Measurements from ENCODE around the gene FOXD2.

FOXD2 gene

GRCh38 chr1:47417170-47418044, 20.4 kb upstream of the FOXD2 start:
- DNase-seq = no peak

GRCh38 chr1:47418122-47418521, 19.7 kb upstream of the FOXD2 start:
- DNase-seq = no peak

GRCh38 chr1:47418681-47419325, 19.0 kb upstream of the FOXD2 start:
- DNase-seq = no peak

- DNase-seq = no peak
Observed at GRCh38 chr1:47420547-47420946, 17.3 kb upstream of the FOXD2 start.

GRCh38 chr1:47423872-47424271, 14.0 kb upstream of the FOXD2 start:
- no peak for DNase-seq

GRCh38 chr1:47424336-47424982, 13.4 kb upstream of the FOXD2 start:
- DNase-seq = no peak

- no peak for DNase-seq
Observed at GRCh38 chr1:47431534-47431933, 6.3 kb upstream of the FOXD2 start.

- DNase-seq = no peak
Observed at GRCh38 chr1:47432071-47433036, 5.5 kb upstream of the FOXD2 start.

GRCh38 chr1:47433037-47433421, 4.8 kb upstream of the FOXD2 start:
- DNase-seq = no peak

- no peak for DNase-seq
Observed at GRCh38 chr1:47433477-47434050, 4.3 kb upstream of the FOXD2 start.

- no peak for DNase-seq
Observed at GRCh38 chr1:47434051-47434842, 3.6 kb upstream of the FOXD2 start.

GRCh38 chr1:47435506-47436303, 2.1 kb upstream of the FOXD2 start:
- no peak for DNase-seq

- peak; percentile 41 for DNase-seq
Observed at GRCh38 chr1:47436304-47436978, 1.4 kb upstream of the FOXD2 start.

- no peak for DNase-seq
Observed at GRCh38 chr1:47436979-47437446, 831 bp upstream of the FOXD2 start.

GRCh38 chr1:47438165-47439016, 547 bp downstream of the FOXD2 start:
- no peak for DNase-seq

- no peak for DNase-seq
Observed at GRCh38 chr1:47439017-47439818, 1.4 kb downstream of the FOXD2 start.

- DNase-seq = no peak
Observed at GRCh38 chr1:47439819-47440598, 2.2 kb downstream of the FOXD2 start.

Data from GOT3 (cell line).